ENCODE data around the gene PNMA8B. TPM values are rescaled to one million over a fixed set of nuclear protein-coding genes. Genes with fewer than 3 reads are reported as not detected.

The PNMA8B gene
- total RNA-seq, 1 experiment from 2014 or later, result 1.5 TPM

DNA sequence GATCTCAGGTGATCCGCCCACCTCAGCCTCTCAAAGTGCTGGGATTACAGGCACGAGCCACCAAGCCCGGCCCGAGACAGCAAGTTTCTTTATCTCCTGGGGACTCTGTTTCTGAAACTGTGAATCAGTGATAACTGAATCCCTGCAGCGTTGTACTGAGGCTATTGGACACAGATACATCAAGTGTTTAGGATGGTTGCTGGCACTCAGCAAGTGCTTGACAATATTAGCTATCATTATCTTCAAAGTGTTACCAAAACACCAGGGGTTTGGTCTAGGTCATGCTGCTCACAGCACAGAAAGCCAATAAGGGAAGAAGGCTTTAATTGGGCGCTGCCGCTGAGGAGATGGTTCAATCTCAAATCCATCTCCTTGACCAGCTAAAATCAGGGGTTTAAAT lies 46.4 kb downstream of the PNMA8B start:
- no peak overlapping the region for H3K4ac ChIP-seq (ENCODE audit: low read depth, low read length)
- H2AK5ac ChIP-seq (ENCODE audit: insufficient read length, low read length), result no peak overlapping the region
- H2BK15ac ChIP-seq (ENCODE audit: low read depth, low read length), result no peak overlapping the region
- TF ChIP-seq, protein P1, sequence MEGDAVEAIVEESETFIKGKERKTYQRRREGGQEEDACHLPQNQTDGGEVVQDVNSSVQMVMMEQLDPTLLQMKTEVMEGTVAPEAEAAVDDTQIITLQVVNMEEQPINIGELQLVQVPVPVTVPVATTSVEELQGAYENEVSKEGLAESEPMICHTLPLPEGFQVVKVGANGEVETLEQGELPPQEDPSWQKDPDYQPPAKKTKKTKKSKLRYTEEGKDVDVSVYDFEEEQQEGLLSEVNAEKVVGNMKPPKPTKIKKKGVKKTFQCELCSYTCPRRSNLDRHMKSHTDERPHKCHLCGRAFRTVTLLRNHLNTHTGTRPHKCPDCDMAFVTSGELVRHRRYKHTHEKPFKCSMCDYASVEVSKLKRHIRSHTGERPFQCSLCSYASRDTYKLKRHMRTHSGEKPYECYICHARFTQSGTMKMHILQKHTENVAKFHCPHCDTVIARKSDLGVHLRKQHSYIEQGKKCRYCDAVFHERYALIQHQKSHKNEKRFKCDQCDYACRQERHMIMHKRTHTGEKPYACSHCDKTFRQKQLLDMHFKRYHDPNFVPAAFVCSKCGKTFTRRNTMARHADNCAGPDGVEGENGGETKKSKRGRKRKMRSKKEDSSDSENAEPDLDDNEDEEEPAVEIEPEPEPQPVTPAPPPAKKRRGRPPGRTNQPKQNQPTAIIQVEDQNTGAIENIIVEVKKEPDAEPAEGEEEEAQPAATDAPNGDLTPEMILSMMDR (conservative IDR thresholded peaks at IDR 0.05), result no peak
- H4K91ac ChIP-seq (ENCODE audit: insufficient read length, low read depth, low read length), result no peak overlapping the region
- DNase-seq, result no peak
- H3K9me3 ChIP-seq (ENCODE audit: control insufficient read depth, low read depth, low read length), result no peaks in the 10 kb centered on the region
- no peak overlapping the region for H3T11ph ChIP-seq (ENCODE audit: low read length)
- H3K79me1 ChIP-seq (ENCODE audit: insufficient read depth, low read depth, low read length, poor library complexity, severe bottlenecking), result no peaks in the 10 kb centered on the region
- no peaks in the 10 kb centered on the region for H3K4me1 ChIP-seq (ENCODE audit: insufficient read depth, low read length)
- H2AFZ ChIP-seq (ENCODE audit: low read length), result no peak overlapping the region
- no peak overlapping the region for H2BK12ac ChIP-seq (ENCODE audit: insufficient read length, low read depth, low read length)
- H3K9me3 Mint-ChIP-seq, result peaks cover 5 to 7% of the 10 kb centered on the region in 2 experiments; a peak in 3 of 5 replicates
- H3K56ac ChIP-seq (ENCODE audit: insufficient read length, low read depth, low read length), result no peak overlapping the region
- H3K18ac ChIP-seq (ENCODE audit: insufficient read length, low read depth, low read length), result no peak overlapping the region
- no peak overlapping the region for H2BK120ac ChIP-seq (ENCODE audit: low read depth, low read length, poor library complexity, severe bottlenecking)
- H3K9ac ChIP-seq (ENCODE audit: extremely low read depth, insufficient read length, low read length), result no peak overlapping the region
- H4K8ac ChIP-seq (replicated peaks; ENCODE audit: insufficient read length, low read depth, low read length), result no peak overlapping the region
- no peaks in the 10 kb centered on the region for H3K27me3 ChIP-seq (ENCODE audit: insufficient read depth, low read length)
- H3K79me2 ChIP-seq (ENCODE audit: insufficient read depth, low read length), result no peaks in the 10 kb centered on the region
- H3K23me2 ChIP-seq (ENCODE audit: insufficient read length, low read depth, low read length, poor library complexity, severe bottlenecking), result no peaks in the 10 kb centered on the region
- no peak overlapping the region for H3K14ac ChIP-seq (ENCODE audit: insufficient read depth, low read length)
- H3K27ac ChIP-seq (ENCODE audit: insufficient read length, low read depth, low read length), result no peak overlapping the region
- H3K4me2 ChIP-seq (ENCODE audit: insufficient read depth, insufficient read length, low read length), result no peak overlapping the region
- H2BK20ac ChIP-seq (ENCODE audit: low read depth, low read length, poor library complexity, severe bottlenecking), result no peak overlapping the region
- H3K36me3 Mint-ChIP-seq (ENCODE audit: insufficient read depth in 1 of 3, low read depth in 3 of 3), result no peaks in the 10 kb centered on the region
- no peaks in the 10 kb centered on the region for H4K20me1 ChIP-seq (ENCODE audit: control insufficient read depth, insufficient read depth, insufficient read length)
- H3K4me3 Mint-ChIP-seq, result no peak overlapping the region
- H2BK5ac ChIP-seq (ENCODE audit: insufficient read length, low read length), result no peak overlapping the region
- H3K4me1 Mint-ChIP-seq, result no peaks in the 10 kb centered on the region
- H4K5ac ChIP-seq (ENCODE audit: insufficient read length, low read depth, low read length), result no peak overlapping the region
- no CpG with 5 or more reads among the region's 7 CpGs for WGBS (ENCODE audit: extremely low coverage, insufficient read length, low lambda C conversion rate)
- H3K27me3 Mint-ChIP-seq (ENCODE audit: low read depth), result peaks cover 3% of the 10 kb centered on the region; the same call in 1 of the 2 replicates
- no peak overlapping the region for H3K23ac ChIP-seq (ENCODE audit: insufficient read length, low read depth, low read length)
- H3K27ac Mint-ChIP-seq, result no peak overlapping the region
